Measurements from ENCODE around the gene CDYL. TPM values are rescaled to one million over a fixed set of nuclear protein-coding genes. Genes with fewer than 3 reads are reported as not detected.

The CDYL gene
- total RNA-seq, 1 experiment from 2014 or later = 41.6 TPM

- no peaks in the 10 kb centered on the region for H3K4me1 ChIP-seq
- BruUV-seq (replicated peaks) = no TSS peak
- H3K36me3 ChIP-seq (ENCODE audit: control insufficient read depth, insufficient read depth, low read length) = no peaks in the 10 kb centered on the region
- no peaks in the 10 kb centered on the region for H3K27me3 ChIP-seq (replicated peaks; ENCODE audit: control insufficient read depth, insufficient read depth, low read length)
- CTCF ChIA-PET = no interaction called here
- H3K4me1 Mint-ChIP-seq (ENCODE audit: low read depth, unreplicated experiment) = no peaks in the 10 kb centered on the region
- H3K27me3 Mint-ChIP-seq (ENCODE audit: insufficient read depth, unreplicated experiment) = no peaks in the 10 kb centered on the region
- TF ChIP-seq, protein P1, sequence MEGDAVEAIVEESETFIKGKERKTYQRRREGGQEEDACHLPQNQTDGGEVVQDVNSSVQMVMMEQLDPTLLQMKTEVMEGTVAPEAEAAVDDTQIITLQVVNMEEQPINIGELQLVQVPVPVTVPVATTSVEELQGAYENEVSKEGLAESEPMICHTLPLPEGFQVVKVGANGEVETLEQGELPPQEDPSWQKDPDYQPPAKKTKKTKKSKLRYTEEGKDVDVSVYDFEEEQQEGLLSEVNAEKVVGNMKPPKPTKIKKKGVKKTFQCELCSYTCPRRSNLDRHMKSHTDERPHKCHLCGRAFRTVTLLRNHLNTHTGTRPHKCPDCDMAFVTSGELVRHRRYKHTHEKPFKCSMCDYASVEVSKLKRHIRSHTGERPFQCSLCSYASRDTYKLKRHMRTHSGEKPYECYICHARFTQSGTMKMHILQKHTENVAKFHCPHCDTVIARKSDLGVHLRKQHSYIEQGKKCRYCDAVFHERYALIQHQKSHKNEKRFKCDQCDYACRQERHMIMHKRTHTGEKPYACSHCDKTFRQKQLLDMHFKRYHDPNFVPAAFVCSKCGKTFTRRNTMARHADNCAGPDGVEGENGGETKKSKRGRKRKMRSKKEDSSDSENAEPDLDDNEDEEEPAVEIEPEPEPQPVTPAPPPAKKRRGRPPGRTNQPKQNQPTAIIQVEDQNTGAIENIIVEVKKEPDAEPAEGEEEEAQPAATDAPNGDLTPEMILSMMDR (IDR thresholded peaks at IDR 0.05; ENCODE audit: insufficient read depth in 1 of 2, low read depth in 1 of 2, low read length in 1 of 2, severe bottlenecking in 1 of 2, unreplicated experiment in 1 of 2) = no peak
- intact Hi-C loops (cut with micrococcal nuclease; ENCODE audit: unreplicated experiment) = no loop called here
- POLR2A ChIA-PET = no interaction called here
- no peak for DNase-seq
- no peak overlapping the region for H3K27ac Mint-ChIP-seq (ENCODE audit: unreplicated experiment)
- no peaks in the 10 kb centered on the region for H3K9me3 Mint-ChIP-seq (ENCODE audit: unreplicated experiment)
- no peak overlapping the region for H3K4me3 ChIP-seq (ENCODE audit: low read depth, low read length)
- H3K36me3 Mint-ChIP-seq (ENCODE audit: insufficient read depth, unreplicated experiment) = no peaks in the 10 kb centered on the region
- H3K4me3 Mint-ChIP-seq (ENCODE audit: unreplicated experiment) = no peak overlapping the region
- no peaks in the 10 kb centered on the region for H3K9me3 ChIP-seq
Observed at GRCh38 chr6:4994741-4995140, 218.5 kb downstream of the CDYL start.

DNA sequence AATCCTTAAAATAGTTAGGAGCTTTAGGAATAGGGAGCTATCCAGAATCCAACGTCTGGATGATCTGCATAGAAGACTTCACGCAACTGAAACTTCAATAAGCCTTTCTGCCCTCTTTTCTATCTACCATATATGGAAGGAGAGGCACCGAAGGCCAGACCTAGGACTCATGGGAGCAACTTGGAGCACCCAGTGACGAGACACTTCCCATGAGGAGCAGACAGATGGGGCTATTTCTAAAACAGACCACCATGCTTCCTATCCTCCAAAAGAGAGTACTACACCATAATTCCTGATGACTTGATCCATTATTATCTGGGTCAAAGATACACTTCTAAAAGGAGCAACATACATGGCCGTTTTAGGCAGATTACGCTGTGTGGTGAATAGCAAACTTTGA is 221.7 kb downstream of the CDYL start:
- POLR2A ChIA-PET = no interaction called here
- H3K27ac Mint-ChIP-seq (ENCODE audit: unreplicated experiment) = no peak overlapping the region
- CTCF ChIA-PET = no interaction called here
- no peaks in the 10 kb centered on the region for H3K27me3 Mint-ChIP-seq (ENCODE audit: insufficient read depth, unreplicated experiment)
- no peaks in the 10 kb centered on the region for H3K4me1 Mint-ChIP-seq (ENCODE audit: low read depth, unreplicated experiment)
- TF ChIP-seq, protein P1 (IDR thresholded peaks at IDR 0.05; ENCODE audit: insufficient read depth in 1 of 2, low read depth in 1 of 2, low read length in 1 of 2, severe bottlenecking in 1 of 2, unreplicated experiment in 1 of 2) = no peak
- BruUV-seq (replicated peaks) = no TSS peak
- Histone ChIP-seq H3K4me3 (ENCODE audit: low read depth, low read length) (no peak overlapping the region), H3K9me3 (no peaks in the 10 kb centered on the region), H3K27me3 (replicated peaks; ENCODE audit: control insufficient read depth, insufficient read depth, low read length) (no peaks in the 10 kb centered on the region), H3K36me3 (ENCODE audit: control insufficient read depth, insufficient read depth, low read length) (no peaks in the 10 kb centered on the region; the same call in 1 of the 2 replicates), H3K4me1 (no peaks in the 10 kb centered on the region)
- no peaks in the 10 kb centered on the region for H3K36me3 Mint-ChIP-seq (ENCODE audit: insufficient read depth, unreplicated experiment)
- no peak for DNase-seq
- intact Hi-C loops (cut with micrococcal nuclease; ENCODE audit: unreplicated experiment) = no loop called here
- H3K9me3 Mint-ChIP-seq (ENCODE audit: unreplicated experiment) = no peaks in the 10 kb centered on the region
- H3K4me3 Mint-ChIP-seq (ENCODE audit: unreplicated experiment) = no peak overlapping the region

- CTCF ChIA-PET = no interaction called here
- Histone ChIP-seq H3K27me3 (replicated peaks; ENCODE audit: control insufficient read depth, insufficient read depth, low read length) (no peaks in the 10 kb centered on the region), H3K4me3 (ENCODE audit: low read depth, low read length) (no peak overlapping the region), H3K36me3 (ENCODE audit: control insufficient read depth, insufficient read depth, low read length) (no peaks in the 10 kb centered on the region; the same call in 1 of the 2 replicates), H3K9me3 (no peaks in the 10 kb centered on the region), H3K4me1 (no peaks in the 10 kb centered on the region)
- no peak overlapping the region for H3K27ac Mint-ChIP-seq (ENCODE audit: unreplicated experiment)
- H3K4me1 Mint-ChIP-seq (ENCODE audit: low read depth, unreplicated experiment) = no peaks in the 10 kb centered on the region
- POLR2A ChIA-PET = no interaction called here
- TF ChIP-seq, protein P1 (IDR thresholded peaks at IDR 0.05; ENCODE audit: insufficient read depth in 1 of 2, low read depth in 1 of 2, low read length in 1 of 2, severe bottlenecking in 1 of 2, unreplicated experiment in 1 of 2) = no peak
- DNase-seq = no peak
- H3K4me3 Mint-ChIP-seq (ENCODE audit: unreplicated experiment) = no peak overlapping the region
- no peaks in the 10 kb centered on the region for H3K9me3 Mint-ChIP-seq (ENCODE audit: unreplicated experiment)
- BruUV-seq (replicated peaks) = no TSS peak
- no peaks in the 10 kb centered on the region for H3K27me3 Mint-ChIP-seq (ENCODE audit: insufficient read depth, unreplicated experiment)
- intact Hi-C loops (cut with micrococcal nuclease; ENCODE audit: unreplicated experiment) = no loop called here
- H3K36me3 Mint-ChIP-seq (ENCODE audit: insufficient read depth, unreplicated experiment) = no peaks in the 10 kb centered on the region
Observed at GRCh38 chr6:4999586-4999985, 223.4 kb downstream of the CDYL start.
